GM12892 (cell line): Measurements from ENCODE around the gene SELENOH.

Experiments used
- POLR2A ChIP-seq: IDR thresholded peaks from 2 replicates; pipeline ENCODE4 v1.6.1; 2011; ENCODE audit warnings: low read depth, low read length, control low read depth
- POLR2AphosphoS5 ChIP-seq: IDR thresholded peaks from 2 replicates; pipeline ENCODE4 v1.6.1; 2011; ENCODE audit warnings: low read depth, low read length, control low read depth

DNA sequence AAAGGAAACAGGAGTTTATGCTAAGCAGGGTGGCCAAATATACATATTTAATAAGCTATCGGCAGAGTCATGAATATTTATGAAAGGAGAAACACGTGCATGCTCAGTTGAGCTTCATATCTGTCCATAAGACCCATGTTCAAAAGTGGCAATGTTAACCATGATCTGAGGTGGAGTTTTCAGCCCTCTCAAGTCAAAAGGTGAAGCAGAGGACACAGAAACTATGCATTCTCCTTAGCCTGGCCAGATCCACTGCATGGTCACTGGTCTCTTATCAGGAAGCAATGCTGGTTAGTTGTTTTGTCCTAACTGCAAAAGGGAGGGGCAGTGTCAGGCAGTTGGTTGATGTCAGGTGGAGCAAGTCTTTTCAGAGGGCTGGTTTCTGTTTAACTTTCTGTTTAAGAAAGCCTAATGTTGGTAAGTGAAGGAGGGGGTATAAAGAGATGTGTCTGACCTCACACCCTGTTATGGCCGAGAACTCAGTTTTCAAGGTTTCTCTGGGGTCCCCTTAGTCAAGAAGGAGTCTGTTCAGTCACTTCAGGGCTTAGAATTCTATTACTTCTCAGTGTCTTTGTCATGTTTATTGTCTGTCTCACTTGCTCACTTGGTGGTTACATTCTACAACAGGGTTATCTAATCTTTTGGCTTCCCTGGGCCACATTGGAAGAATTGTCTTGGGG is 5.5 kb upstream of the SELENOH start:
- TF ChIP-seq POLR2AphosphoS5 (no peak), POLR2A (no peak)
